Epithelial cell of proximal tubule (primary cell): ENCODE data around the gene RPS27L. TPM values are rescaled to one million over a fixed set of nuclear protein-coding genes. Genes with fewer than 3 reads are reported as not detected.

Source experiments
- DNase-seq: peaks from one replicate; pipeline ENCODE4 v3.0.0-alpha.2; 2011; ENCODE audit warnings: low read depth
- H3K4me3 ChIP-seq: 2 replicates; pipeline ENCODE4 v1.5.1; 2011; ENCODE audit warnings: low read depth, mild to moderate bottlenecking, low read length
- CTCF ChIP-seq: conservative IDR thresholded peaks from 2 replicates; pipeline ENCODE4 v1.5.1; 2012; ENCODE audit warnings: low read depth, mild to moderate bottlenecking, low read length
- total RNA-seq: library from RNA; depleted of rRNA; stranded (reverse); fragments of >200 nt; gene quantifications from 2 replicates; pipeline ENCODE4 v1.2.3, GENCODE V29; 2015

The RPS27L gene
- total RNA-seq, 1 donor from 2014 or later: 231 TPM

GRCh38 chr15:63157891-63158431 is 684 bp upstream of the RPS27L start:
- H3K4me3 ChIP-seq: peak overlapping the region; percentile 92
- no peak for DNase-seq
- peak; percentile 22 for TF ChIP-seq CTCF

GRCh38 chr15:63156755-63157117 is 541 bp downstream of the RPS27L start:
- H3K4me3 ChIP-seq: peak overlapping the region; percentile 92
- no peak for TF ChIP-seq CTCF
- peak; percentile 63 for DNase-seq

- TF ChIP-seq CTCF: no peak
- no peak for DNase-seq
These were observed 1.1 kb downstream of the RPS27L start for GRCh38 chr15:63156086-63156710.

GRCh38 chr15:63155486-63155885 is 1.8 kb downstream of the RPS27L start:
- no peak for TF ChIP-seq CTCF
- peak overlapping the region; percentile 92 for H3K4me3 ChIP-seq
- DNase-seq: no peak

More at GRCh38 chr15:63156086-63156710, 1.1 kb downstream of the RPS27L start:
- H3K4me3 ChIP-seq: peak overlapping the region; percentile 92

- no peak for TF ChIP-seq CTCF
- H3K4me3 ChIP-seq: no peak overlapping the region
- DNase-seq: no peak
These were observed 5.6 kb downstream of the RPS27L start for GRCh38 chr15:63151665-63152064.

- peak; percentile 26 for TF ChIP-seq CTCF
- no peak for DNase-seq
- no peak overlapping the region for H3K4me3 ChIP-seq
These were observed 10.6 kb downstream of the RPS27L start for GRCh38 chr15:63146684-63147083.

GRCh38 chr15:63145426-63145825 is 11.9 kb downstream of the RPS27L start:
- no peak for DNase-seq
- H3K4me3 ChIP-seq: no peak overlapping the region
- TF ChIP-seq CTCF: no peak
